NCI-H1092 treated with DMSO at 0.1 percent for 48 hours (cell line): Measurements from ENCODE around the gene RFX1.

Source experiments
- DNase-seq: peaks from one replicate; lab custom pipeline; 2025; lab: John Stamatoyannopoulos, UW

The RFX1 gene

GRCh38 chr19:13960863-13961784 lies 45.0 kb downstream of the RFX1 start:
- no peak for DNase-seq

- no peak for DNase-seq
Measured at GRCh38 chr19:13959962-13960862, 45.9 kb downstream of the RFX1 start.

- DNase-seq: no peak
Measured at GRCh38 chr19:13959141-13959961, 46.8 kb downstream of the RFX1 start.

GRCh38 chr19:13958043-13958442 lies 48.1 kb downstream of the RFX1 start:
- no peak for DNase-seq

- no peak for DNase-seq
Measured at GRCh38 chr19:13957051-13957450, 49.1 kb downstream of the RFX1 start.

GRCh38 chr19:13956365-13956744 lies 49.8 kb downstream of the RFX1 start:
- no peak for DNase-seq

GRCh38 chr19:13955662-13956364 lies 50.3 kb downstream of the RFX1 start:
- no peak for DNase-seq

GRCh38 chr19:13954185-13954584 lies 51.9 kb downstream of the RFX1 start:
- DNase-seq: no peak

- no peak for DNase-seq
Measured at GRCh38 chr19:13952931-13953531, 53.1 kb downstream of the RFX1 start.

- DNase-seq: peak; percentile 99
Measured at GRCh38 chr19:13952154-13952930, 53.8 kb downstream of the RFX1 start, which contains the start of gene DCAF15. Gene DCAF15, plus strand, starts transcription at chr19:13952509. Its CDS starts 4 bp downstream, at chr19:13952513.

- DNase-seq: no peak
Measured at GRCh38 chr19:13951799-13952153, 54.3 kb downstream of the RFX1 start.

- DNase-seq: no peak
Measured at GRCh38 chr19:13951043-13951442, 55.1 kb downstream of the RFX1 start.

GRCh38 chr19:13946414-13946813 lies 59.7 kb downstream of the RFX1 start:
- DNase-seq: no peak

- DNase-seq: no peak
Measured at GRCh38 chr19:13942023-13942684, 64.0 kb downstream of the RFX1 start.

GRCh38 chr19:13938301-13939064 lies 67.6 kb downstream of the RFX1 start, which contains the start of gene PODNL1:
Gene PODNL1, minus strand, starts transcription at chr19:13938417. Its CDS starts 236 bp downstream, at chr19:13938181.
- DNase-seq: no peak

GRCh38 chr19:13937479-13938300 lies 68.4 kb downstream of the RFX1 start:
- DNase-seq: no peak

GRCh38 chr19:13935765-13936510 lies 70.2 kb downstream of the RFX1 start:
- no peak for DNase-seq
